Measurements from ENCODE around the gene MYO5B. TPM values are rescaled to one million over a fixed set of nuclear protein-coding genes. Genes with fewer than 3 reads are reported as not detected.
"Not testable (repeated sequence)": the region's sequence is repeated elsewhere in the genome, so short reads cannot be mapped to it uniquely, and the experiment has no call there.

MYO5B gene
- total and polyA plus RNA-seq, 8 donors: 6.2 to 25.3 (median 12.6) TPM

DNA sequence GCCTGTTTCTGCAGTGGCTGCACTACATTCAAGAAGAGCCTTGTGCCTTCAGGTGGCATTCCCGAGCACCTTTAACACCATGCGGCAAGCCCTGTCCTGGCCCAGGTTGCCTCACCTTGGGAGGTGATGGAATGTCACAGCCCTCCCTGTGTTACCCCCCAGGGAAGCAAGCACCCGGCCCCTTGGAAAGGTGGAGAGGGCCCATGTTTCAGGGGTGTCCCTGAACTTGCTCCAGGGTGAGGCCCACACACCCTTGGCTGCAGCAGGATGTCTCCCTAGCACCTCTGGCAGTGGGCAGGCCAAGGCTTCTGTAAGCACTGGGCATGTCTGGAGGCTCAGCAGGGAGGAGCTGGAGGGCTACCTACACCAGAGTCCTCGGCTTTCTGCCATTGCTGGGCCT is 352.3 kb downstream of the MYO5B start:
- Histone ChIP-seq H3K9me3 (no peaks in the 10 kb centered on the region), H3K36me3 (peaks cover 0 to 14% (median 0%) of the 10 kb centered on the region in 3 donors), H3K4me3 (no peak overlapping the region), H3K27me3 (no peaks in the 10 kb centered on the region), H3K27ac (no peak overlapping the region), H3K4me1 (no peaks in the 10 kb centered on the region)
- 84 to 86% methylated on average over 4 of the region's 4 CpGs for WGBS, 2 donors
- DNase-seq: no peak
- TF ChIP-seq, protein P1, sequence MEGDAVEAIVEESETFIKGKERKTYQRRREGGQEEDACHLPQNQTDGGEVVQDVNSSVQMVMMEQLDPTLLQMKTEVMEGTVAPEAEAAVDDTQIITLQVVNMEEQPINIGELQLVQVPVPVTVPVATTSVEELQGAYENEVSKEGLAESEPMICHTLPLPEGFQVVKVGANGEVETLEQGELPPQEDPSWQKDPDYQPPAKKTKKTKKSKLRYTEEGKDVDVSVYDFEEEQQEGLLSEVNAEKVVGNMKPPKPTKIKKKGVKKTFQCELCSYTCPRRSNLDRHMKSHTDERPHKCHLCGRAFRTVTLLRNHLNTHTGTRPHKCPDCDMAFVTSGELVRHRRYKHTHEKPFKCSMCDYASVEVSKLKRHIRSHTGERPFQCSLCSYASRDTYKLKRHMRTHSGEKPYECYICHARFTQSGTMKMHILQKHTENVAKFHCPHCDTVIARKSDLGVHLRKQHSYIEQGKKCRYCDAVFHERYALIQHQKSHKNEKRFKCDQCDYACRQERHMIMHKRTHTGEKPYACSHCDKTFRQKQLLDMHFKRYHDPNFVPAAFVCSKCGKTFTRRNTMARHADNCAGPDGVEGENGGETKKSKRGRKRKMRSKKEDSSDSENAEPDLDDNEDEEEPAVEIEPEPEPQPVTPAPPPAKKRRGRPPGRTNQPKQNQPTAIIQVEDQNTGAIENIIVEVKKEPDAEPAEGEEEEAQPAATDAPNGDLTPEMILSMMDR (IDR thresholded peaks at IDR 0.05): no peak
- no peak for FAIRE-seq
- ATAC-seq: no peak
- intact Hi-C loops (cut with DNase I): no loop called here

- intact Hi-C loops (cut with DNase I): no loop called here
- DNase-seq: no peak
- Histone ChIP-seq H3K27ac (no peak overlapping the region), H3K27me3 (no peaks in the 10 kb centered on the region), H3K9me3 (no peaks in the 10 kb centered on the region), H3K4me1 (no peaks in the 10 kb centered on the region), H3K4me3 (no peak overlapping the region), H3K36me3 (peaks cover 0 to 21% (median 0%) of the 10 kb centered on the region in 3 donors)
- TF ChIP-seq, protein P1 (IDR thresholded peaks at IDR 0.05): no peak
- ATAC-seq: no peak
- FAIRE-seq: no peak
- WGBS, 2 donors: 90 to 95% methylated on average over 12 of the region's 12 CpGs
Measured at GRCh38 chr18:49841236-49842217, 353.4 kb downstream of the MYO5B start.

GRCh38 chr18:49839012-49839411 is 355.9 kb downstream of the MYO5B start:
- intact Hi-C loops (cut with DNase I): no loop called here
- TF ChIP-seq, protein P1 (IDR thresholded peaks at IDR 0.05): no peak

DNA sequence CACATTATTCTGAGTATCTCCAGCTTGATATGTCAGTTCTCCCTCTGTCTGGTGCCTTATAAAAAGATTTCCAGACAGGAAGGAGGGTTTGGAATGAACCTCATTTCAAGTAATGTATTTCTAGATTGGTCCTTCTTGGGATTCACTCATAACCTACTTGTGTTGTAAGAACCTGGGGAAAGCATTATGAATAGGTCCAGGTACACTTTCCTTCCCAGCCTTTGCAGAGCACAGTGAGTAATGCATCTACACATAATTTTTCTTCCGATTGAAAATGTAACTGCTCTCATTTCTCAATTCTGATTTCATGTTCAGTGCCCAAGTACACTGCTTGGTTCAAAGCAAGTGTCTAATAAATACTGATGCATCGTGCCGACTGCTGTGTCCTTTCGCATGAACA is 356.6 kb downstream of the MYO5B start:
- no peak overlapping the region for H3K27ac ChIP-seq
- FAIRE-seq (no peak), ATAC-seq (no peak), DNase-seq (no peak)
- TF ChIP-seq, protein P1 (IDR thresholded peaks at IDR 0.05): no peak
- H3K9me3 ChIP-seq: no peaks in the 10 kb centered on the region
- H3K4me3 ChIP-seq: no peak overlapping the region
- H3K4me1 ChIP-seq: peaks cover 0 to 13% (median 0%) of the 10 kb centered on the region in 3 donors
- intact Hi-C loops (cut with DNase I): no loop called here
- peaks cover 0 to 21% (median 0%) of the 10 kb centered on the region in 3 donors for H3K36me3 ChIP-seq
- 93 to 95% methylated on average over 4 of the region's 4 CpGs for WGBS, 2 donors
- H3K27me3 ChIP-seq: no peaks in the 10 kb centered on the region

More at GRCh38 chr18:49839012-49839411, 355.9 kb downstream of the MYO5B start:
- no peak for DNase-seq
- WGBS, 2 donors: 94 to 97% methylated on average over 8 of the region's 8 CpGs
- FAIRE-seq: no peak
- Histone ChIP-seq H3K27me3 (no peaks in the 10 kb centered on the region), H3K27ac (no peak overlapping the region), H3K4me1 (peaks cover 0 to 13% (median 0%) of the 10 kb centered on the region in 3 donors), H3K9me3 (no peaks in the 10 kb centered on the region), H3K4me3 (no peak overlapping the region), H3K36me3 (peaks cover 0 to 21% (median 0%) of the 10 kb centered on the region in 3 donors)
- no peak for ATAC-seq

GRCh38 chr18:49837889-49838288 is 357.1 kb downstream of the MYO5B start:
- H3K4me3 ChIP-seq: no peak overlapping the region
- no peak for DNase-seq
- peaks cover 0 to 20% (median 0%) of the 10 kb centered on the region in 3 donors for H3K36me3 ChIP-seq
- WGBS, 2 donors: 83 to 90% methylated on average over 5 of the region's 5 CpGs
- no peaks in the 10 kb centered on the region for H3K9me3 ChIP-seq
- intact Hi-C loops (cut with DNase I): no loop called here
- H3K27me3 ChIP-seq: no peaks in the 10 kb centered on the region
- H3K27ac ChIP-seq: no peak overlapping the region
- no peak for ATAC-seq
- TF ChIP-seq, protein P1 (IDR thresholded peaks at IDR 0.05): no peak
- FAIRE-seq: no peak
- peaks cover 0 to 13% (median 0%) of the 10 kb centered on the region in 3 donors for H3K4me1 ChIP-seq

- H3K27me3 ChIP-seq; intact Hi-C loops (cut with DNase I); H3K9me3 ChIP-seq; H3K27ac ChIP-seq; DNase-seq; H3K4me3 ChIP-seq; ATAC-seq; FAIRE-seq: not testable (repeated sequence)
- Histone ChIP-seq H3K36me3 (peaks cover 0 to 16% (median 0%) of the 10 kb centered on the region in 3 donors), H3K4me1 (peaks cover 0 to 13% (median 0%) of the 10 kb centered on the region in 3 donors)
- 91 to 92% methylated on average over 9 of the region's 9 CpGs for WGBS, 2 donors
Measured at GRCh38 chr18:49837316-49837835, 357.6 kb downstream of the MYO5B start.
